Testis (tissue), 2 donors: ENCODE results near the gene IRGC.

ENCODE experiments used
- CTCF ChIP-seq, 3 experiments: fragments of 450-650 bp in 2 of 3; fragments of 200-600 bp in 1 of 3; sonication (generic) in 1 of 3; IDR thresholded peaks; one replicate each; pipeline ENCODE4 v1.5.1; 2016 to 2019; ENCODE audit warnings: antibody characterized with exemption in 3 of 3, mild to moderate bottlenecking in 2 of 3, moderate library complexity in 1 of 3
- POLR2A ChIP-seq: fragments of 450-650 bp; IDR thresholded peaks from one replicate; pipeline ENCODE4 v1.6.1; 2017; ENCODE audit warnings: antibody characterized with exemption, mild to moderate bottlenecking, moderate library complexity

- TF ChIP-seq CTCF (IDR thresholded peaks at IDR 0.05) (no peak), POLR2A (no peak)
Measured at GRCh38 chr19:43700395-43701000, 15.4 kb upstream of the IRGC start.
